Calu3 (cell line): ENCODE results near the gene ILF2. TPM values are rescaled to one million over a fixed set of nuclear protein-coding genes. Genes with fewer than 3 reads are reported as not detected.

Experiments
- BruUV-seq: library from RNA; stranded (reverse); fragments of 400-500 nt; replicated peaks from 2 replicates; lab custom pipeline; 2021; lab: Mats Ljungman, UMichigan
- CTCF ChIA-PET: fragments of 300-600 bp; sonication (Branson Sonifier 250); formaldehyde crosslinking; loops from one replicate; lab custom pipeline; 2022; ENCODE audit warnings: antibody characterized with exemption; lab: Charles Lee
- DNase-seq: peaks from one replicate; pipeline ENCODE4 v3.0.0; 2022
- H3K27ac Mint-ChIP-seq: one replicate; pipeline ENCODE4 v1.8.0; 2022; ENCODE audit warnings: mixed read lengths; ENCODE audit not compliant: unreplicated experiment
- H3K27me3 Mint-ChIP-seq: one replicate; pipeline ENCODE4 v1.8.0; 2022; ENCODE audit warnings: mixed read lengths; ENCODE audit not compliant: unreplicated experiment
- H3K36me3 Mint-ChIP-seq: one replicate; pipeline ENCODE4 v1.8.0; 2022; ENCODE audit warnings: mild to moderate bottlenecking, moderate library complexity, mixed read lengths; ENCODE audit not compliant: insufficient read depth, unreplicated experiment
- H3K4me1 Mint-ChIP-seq: one replicate; pipeline ENCODE4 v1.8.0; 2022; ENCODE audit warnings: mild to moderate bottlenecking, low read depth, mixed read lengths; ENCODE audit not compliant: unreplicated experiment
- H3K4me3 Mint-ChIP-seq: one replicate; pipeline ENCODE4 v1.8.0; 2022; ENCODE audit warnings: mild to moderate bottlenecking, low read depth, moderate library complexity, mixed read lengths; ENCODE audit not compliant: unreplicated experiment
- H3K9me3 Mint-ChIP-seq: one replicate; pipeline ENCODE4 v1.8.0; 2022; ENCODE audit warnings: low read depth, mixed read lengths; ENCODE audit not compliant: unreplicated experiment
- intact Hi-C: fragments of 100-400 bp; cut with micrococcal nuclease; formaldehyde crosslinking; loops from one replicate; pipeline ENCODE4 v1.10.0; 2022; ENCODE audit not compliant: unreplicated experiment
- total RNA-seq: library from RNA; stranded (reverse); gene quantifications from 2 replicates; pipeline ENCODE4 v1.2.3, GENCODE V29; 2022
- TF ChIP-seq, protein P1 (sequence below): fragments of 200-600 bp; IDR thresholded peaks from one replicate; pipeline ENCODE4 v1.8.0; 2022; ENCODE audit warnings: antibody characterized with exemption; ENCODE audit not compliant: unreplicated experiment

Gene ILF2
- total RNA-seq, 1 experiment from 2014 or later, result 292 TPM

DNA sequence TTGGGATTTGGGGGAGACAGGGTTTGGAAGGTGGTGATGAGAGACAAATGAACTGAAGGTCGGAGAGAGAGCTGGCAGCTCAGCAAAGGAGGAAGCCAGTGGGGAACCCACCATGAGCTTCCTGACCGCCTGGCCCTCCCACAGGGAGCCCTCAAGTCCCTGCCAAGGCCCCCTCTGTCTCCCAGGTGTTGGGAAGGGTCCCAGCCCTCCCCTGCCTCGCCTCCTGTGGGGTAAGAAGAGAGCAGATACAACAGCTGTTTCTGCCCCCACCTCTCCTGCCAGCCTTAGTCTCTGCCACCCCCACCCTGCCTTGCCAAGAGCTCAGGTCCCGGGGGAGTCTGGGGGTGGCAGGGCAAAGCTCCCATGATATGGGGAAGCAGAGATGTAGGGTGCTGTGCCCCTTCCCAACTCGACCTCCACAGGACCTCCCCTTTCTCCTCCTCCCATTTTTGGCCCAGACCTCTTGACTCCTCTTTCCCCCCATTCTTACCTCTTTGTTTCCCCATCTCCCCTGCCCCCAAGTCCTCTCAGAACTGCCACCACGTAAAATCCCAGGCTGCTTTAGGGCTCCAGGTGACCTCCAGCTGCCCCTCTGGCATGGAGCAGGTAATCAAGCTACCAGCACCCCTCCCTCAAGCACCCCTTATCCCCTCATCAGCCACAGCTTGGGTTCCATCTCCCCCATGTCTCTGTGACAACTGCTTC, 42.0 kb downstream of the ILF2 start:
- no TSS peak for BruUV-seq
- Mint-ChIP-seq H3K4me1 (peaks cover 49% of the 10 kb centered on the region), H3K4me3 (no peak overlapping the region), H3K27me3 (no peaks in the 10 kb centered on the region), H3K27ac (no peak overlapping the region), H3K36me3 (peaks cover 55% of the 10 kb centered on the region), H3K9me3 (no peaks in the 10 kb centered on the region)
- DNase-seq, result no peak
- CTCF ChIA-PET, result interaction anchor here (1.8 to 3.3 kb wide), 2 partner anchors 14 to 15 kb away, joined by 8 to 99 read pairs; partner anchors contain the start of genes S100A14 and S100A16
- TF ChIP-seq, protein P1, sequence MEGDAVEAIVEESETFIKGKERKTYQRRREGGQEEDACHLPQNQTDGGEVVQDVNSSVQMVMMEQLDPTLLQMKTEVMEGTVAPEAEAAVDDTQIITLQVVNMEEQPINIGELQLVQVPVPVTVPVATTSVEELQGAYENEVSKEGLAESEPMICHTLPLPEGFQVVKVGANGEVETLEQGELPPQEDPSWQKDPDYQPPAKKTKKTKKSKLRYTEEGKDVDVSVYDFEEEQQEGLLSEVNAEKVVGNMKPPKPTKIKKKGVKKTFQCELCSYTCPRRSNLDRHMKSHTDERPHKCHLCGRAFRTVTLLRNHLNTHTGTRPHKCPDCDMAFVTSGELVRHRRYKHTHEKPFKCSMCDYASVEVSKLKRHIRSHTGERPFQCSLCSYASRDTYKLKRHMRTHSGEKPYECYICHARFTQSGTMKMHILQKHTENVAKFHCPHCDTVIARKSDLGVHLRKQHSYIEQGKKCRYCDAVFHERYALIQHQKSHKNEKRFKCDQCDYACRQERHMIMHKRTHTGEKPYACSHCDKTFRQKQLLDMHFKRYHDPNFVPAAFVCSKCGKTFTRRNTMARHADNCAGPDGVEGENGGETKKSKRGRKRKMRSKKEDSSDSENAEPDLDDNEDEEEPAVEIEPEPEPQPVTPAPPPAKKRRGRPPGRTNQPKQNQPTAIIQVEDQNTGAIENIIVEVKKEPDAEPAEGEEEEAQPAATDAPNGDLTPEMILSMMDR, result no peak
- intact Hi-C loops, result no loop called here

DNA sequence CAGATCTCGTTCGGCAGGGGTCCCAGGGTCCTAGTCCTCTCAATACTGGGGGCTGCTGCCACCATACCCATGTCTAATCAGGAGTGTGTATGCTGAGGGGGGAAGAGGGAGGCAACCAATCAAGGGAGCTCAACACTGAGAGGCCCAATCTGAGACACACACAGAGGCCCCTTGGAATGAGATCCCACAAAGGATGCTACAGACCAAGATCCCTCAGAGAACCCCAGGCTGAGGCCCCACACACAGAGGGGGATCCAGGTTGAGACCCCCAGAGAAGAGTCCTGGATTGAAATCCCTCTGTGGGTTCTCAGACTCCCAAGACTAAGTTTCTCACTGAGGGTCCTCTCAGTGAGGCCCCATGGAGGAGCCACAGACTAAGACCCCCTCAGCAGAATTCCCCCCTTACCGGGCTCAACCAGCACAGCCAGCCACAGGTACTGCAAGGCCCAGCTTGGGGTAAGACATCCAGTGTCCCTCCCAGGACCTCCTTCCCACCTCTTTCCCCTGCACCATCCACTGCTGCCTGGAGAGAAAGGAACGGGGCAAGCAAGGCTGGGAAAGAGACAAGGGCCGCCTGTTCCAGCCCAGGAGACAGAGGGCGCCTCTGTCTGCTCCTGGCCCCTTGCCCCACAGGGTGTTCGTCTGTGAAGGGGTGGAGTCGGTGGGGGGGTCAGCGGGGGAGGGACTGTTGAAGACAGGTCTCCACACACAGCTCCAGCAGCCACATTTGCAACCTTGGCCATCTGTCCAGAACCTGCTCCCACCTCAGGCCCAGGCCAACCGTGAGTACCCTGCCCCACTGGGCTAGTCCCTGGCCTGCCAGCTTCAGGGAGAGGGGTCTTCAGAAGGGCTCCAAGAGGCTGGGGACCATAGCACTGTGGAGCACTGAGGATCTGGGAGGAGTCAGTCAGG, 42.8 kb downstream of the ILF2 start, which contains the start of gene S100A1:
Gene S100A1, plus strand, starts transcription at position 720 of the 912 bp plus-strand sequence. CDS start 2,088 bp downstream, outside the sequence.
- CTCF ChIA-PET, result interaction anchor here (0.6 to 3.3 kb wide), 22 partner anchors 13 to 205 kb away, joined by 3 to 99 read pairs (median 5); partner anchors contain the start of genes S100A14, S100A16 and SLC27A3
- intact Hi-C loops, result loop anchor here (1.0 kb wide), 1 partner anchor 56 kb away; no protein-coding TSS in a partner anchor
- peaks cover 54% of the 10 kb centered on the region for H3K36me3 Mint-ChIP-seq
- no TSS peak for BruUV-seq
- H3K4me3 Mint-ChIP-seq, result peak within 1 kb of the TSS; percentile 82
- H3K27me3 Mint-ChIP-seq, result no peaks in the 10 kb centered on the region
- H3K4me1 Mint-ChIP-seq, result peaks cover 47% of the 10 kb centered on the region
- DNase-seq, result no peak
- H3K27ac Mint-ChIP-seq, result peak within 1 kb of the TSS; percentile 81
- no peaks in the 10 kb centered on the region for H3K9me3 Mint-ChIP-seq
- TF ChIP-seq, protein P1, result no peak

DNA sequence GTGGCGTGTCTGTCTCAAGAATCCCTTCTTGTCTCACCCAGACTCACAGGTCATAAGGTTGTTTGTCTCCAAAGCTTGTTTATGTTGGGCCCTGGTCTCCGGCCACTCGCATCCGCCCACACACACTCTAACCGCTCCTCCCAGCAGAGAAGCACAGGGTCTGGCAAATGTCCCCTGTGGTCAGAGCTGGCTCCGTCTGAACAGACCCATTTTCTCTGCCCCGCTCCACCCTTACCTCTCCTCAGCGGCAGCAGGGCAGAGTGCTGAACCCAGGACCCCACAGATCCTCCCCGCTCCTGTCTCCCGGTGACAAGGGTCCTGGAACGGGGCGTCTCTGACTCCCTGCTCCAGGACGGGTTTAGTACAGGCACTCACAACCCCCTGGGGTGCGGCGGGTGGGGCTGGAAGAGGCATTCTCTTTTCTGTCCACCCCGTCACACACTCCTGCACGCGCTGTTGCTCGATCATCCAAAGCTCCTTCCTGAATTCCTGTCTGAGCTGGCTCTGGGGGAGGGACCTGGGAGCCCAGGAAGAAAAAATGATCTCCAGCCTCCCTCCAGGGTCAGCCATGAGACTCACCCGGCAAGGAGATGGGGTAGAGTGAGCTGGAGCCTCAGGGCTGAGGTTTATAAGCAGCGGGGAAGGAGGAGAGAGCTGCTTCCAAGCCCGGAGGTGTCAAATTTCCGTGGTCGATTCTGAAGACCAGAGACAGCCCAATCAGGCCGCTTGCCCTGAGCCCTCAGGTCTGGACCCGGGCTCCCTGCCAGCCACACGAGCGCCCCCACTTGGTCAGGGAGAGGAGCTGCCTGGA, 43.7 kb downstream of the ILF2 start, which contains the start of gene S100A13:
Gene S100A13, minus strand, starts transcription at position 602 of the 811 bp plus-strand sequence. CDS start 1,033 bp downstream, outside the sequence.
- H3K4me1 Mint-ChIP-seq, result peaks cover 39% of the 10 kb centered on the region
- CTCF ChIA-PET, result interaction anchor here (0.6 to 3.3 kb wide), 23 partner anchors 12 to 148 kb away, joined by 3 to 99 read pairs (median 5); partner anchors contain the start of genes S100A14, S100A16 and SLC27A3
- peak within 1 kb of the TSS; percentile 82 for H3K4me3 Mint-ChIP-seq
- DNase-seq, result peak; percentile 93
- no peaks in the 10 kb centered on the region for H3K27me3 Mint-ChIP-seq
- peak within 1 kb of the TSS; percentile 81 for H3K27ac Mint-ChIP-seq
- H3K9me3 Mint-ChIP-seq, result no peaks in the 10 kb centered on the region
- H3K36me3 Mint-ChIP-seq, result peaks cover 51% of the 10 kb centered on the region
- intact Hi-C loops, result loop anchor here (1.0 kb wide), 1 partner anchor 55 kb away; no protein-coding TSS in a partner anchor
- TF ChIP-seq, protein P1, result peak; percentile 90
- BruUV-seq, result TSS peak; percentile 38
